Skeletal muscle satellite cell (primary cell): Measurements from ENCODE around the gene SPSB3.
"Not testable (repeated sequence)": the region's sequence is repeated elsewhere in the genome, so short reads cannot be mapped to it uniquely, and the experiment has no call there.

ENCODE experiments used
- H3K27me3 ChIP-seq: 2 replicates; pipeline ENCODE4 v1.7.0; 2013; ENCODE audit warnings: low read length; ENCODE audit not compliant: control insufficient read depth, insufficient read depth
- H3K36me3 ChIP-seq: 2 replicates; pipeline ENCODE4 v1.7.0; 2013; ENCODE audit warnings: mild to moderate bottlenecking, control low read depth, low read length; ENCODE audit not compliant: insufficient read depth
- H3K4me1 ChIP-seq: 2 replicates; pipeline ENCODE4 v1.7.0; 2013; ENCODE audit warnings: low read length; ENCODE audit not compliant: control insufficient read depth, insufficient read depth
- H3K4me2 ChIP-seq: 2 replicates; pipeline ENCODE4 v1.7.0; 2013; ENCODE audit warnings: mild to moderate bottlenecking, low read length
- H3K4me3 ChIP-seq: 2 replicates; pipeline ENCODE4 v1.7.0; 2013; ENCODE audit warnings: low read length
- H3K9ac ChIP-seq: 2 replicates; pipeline ENCODE4 v1.7.0; 2013; ENCODE audit warnings: mild to moderate bottlenecking, low read depth, low read length, moderate library complexity
- H3K9me3 ChIP-seq: replicated peaks from 2 replicates; pipeline ENCODE4 v1.7.0; 2013; ENCODE audit warnings: mild to moderate bottlenecking, control low read depth, low read length

The SPSB3 gene

DNA sequence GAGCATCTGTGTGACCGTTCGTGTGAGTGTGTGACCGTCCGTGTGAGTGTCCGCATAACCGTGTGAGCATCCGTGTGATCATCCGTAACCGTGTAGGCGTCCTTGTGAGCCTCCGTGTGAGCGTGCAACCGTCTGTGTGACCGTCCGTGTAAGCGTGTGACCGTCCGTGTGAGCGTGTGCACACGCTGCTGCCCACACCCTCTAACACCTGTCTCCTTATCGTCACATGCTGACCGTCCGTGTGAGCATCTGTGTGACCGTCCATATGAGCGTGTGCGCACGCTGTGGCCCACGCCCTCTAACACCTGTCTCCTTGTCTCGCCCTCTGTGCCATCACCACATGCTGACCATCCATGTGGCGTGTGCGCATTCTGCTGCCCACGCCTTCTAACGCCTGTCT, 42.1 kb downstream of the SPSB3 start:
- Histone ChIP-seq H3K27me3 (no peaks in the 10 kb centered on the region), H3K9ac (no peak overlapping the region), H3K4me2 (no peak overlapping the region), H3K9me3 (peaks cover 2% of the 10 kb centered on the region), H3K36me3 (peaks cover 41% of the 10 kb centered on the region), H3K4me1 (peaks cover 9% of the 10 kb centered on the region), H3K4me3 (no peak overlapping the region)

DNA sequence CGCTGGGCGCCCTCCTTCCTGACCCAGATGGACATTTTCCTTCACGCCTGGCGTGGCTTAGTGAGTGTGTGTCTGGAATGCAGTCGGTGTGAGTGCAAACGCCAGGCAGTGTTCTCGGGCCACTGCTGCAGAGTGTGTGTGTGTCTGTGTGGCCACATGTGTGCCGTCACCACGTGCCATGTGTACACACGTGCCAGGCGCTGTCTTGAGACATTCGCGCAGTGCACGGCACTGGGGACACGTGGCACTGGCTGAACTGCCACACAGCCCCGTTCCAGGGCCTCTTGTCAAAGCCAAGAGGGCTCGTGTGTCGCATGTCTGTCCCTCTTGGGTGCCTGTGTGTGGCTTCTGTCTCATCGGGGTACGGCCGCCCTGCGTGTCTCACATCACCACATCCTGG, 47.6 kb downstream of the SPSB3 start:
- H3K36me3 ChIP-seq: peaks cover 43% of the 10 kb centered on the region
- no peak overlapping the region for H3K4me3 ChIP-seq
- no peaks in the 10 kb centered on the region for H3K27me3 ChIP-seq
- no peak overlapping the region for H3K4me2 ChIP-seq
- peaks cover 2% of the 10 kb centered on the region for H3K9me3 ChIP-seq
- H3K4me1 ChIP-seq: no peaks in the 10 kb centered on the region
- no peak overlapping the region for H3K9ac ChIP-seq

DNA sequence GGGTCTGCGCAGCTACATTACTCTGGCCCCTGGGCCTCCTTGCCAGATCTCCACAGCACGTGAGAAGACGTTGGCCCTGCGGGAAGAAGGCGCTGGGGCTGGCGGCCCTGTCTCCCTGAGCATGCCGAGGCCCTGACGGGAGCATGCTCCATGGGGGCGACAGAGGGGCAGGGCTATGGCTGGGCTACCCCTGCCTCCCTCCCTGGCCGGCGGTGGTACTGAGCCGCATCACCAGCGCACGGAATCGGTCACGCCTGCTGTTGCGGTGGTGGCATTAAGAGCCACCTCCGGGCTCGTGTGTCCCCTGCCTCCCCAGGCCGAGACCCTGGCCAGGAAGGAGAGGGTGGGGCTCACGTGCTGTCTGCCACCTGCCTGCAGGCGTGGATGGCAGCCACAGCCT, 48.2 kb downstream of the SPSB3 start:
- peaks cover 46% of the 10 kb centered on the region for H3K36me3 ChIP-seq
- H3K9me3 ChIP-seq: peaks cover 2% of the 10 kb centered on the region
- no peak overlapping the region for H3K9ac ChIP-seq
- no peaks in the 10 kb centered on the region for H3K27me3 ChIP-seq
- H3K4me2 ChIP-seq: no peak overlapping the region
- H3K4me1 ChIP-seq: no peaks in the 10 kb centered on the region
- no peak overlapping the region for H3K4me3 ChIP-seq

DNA sequence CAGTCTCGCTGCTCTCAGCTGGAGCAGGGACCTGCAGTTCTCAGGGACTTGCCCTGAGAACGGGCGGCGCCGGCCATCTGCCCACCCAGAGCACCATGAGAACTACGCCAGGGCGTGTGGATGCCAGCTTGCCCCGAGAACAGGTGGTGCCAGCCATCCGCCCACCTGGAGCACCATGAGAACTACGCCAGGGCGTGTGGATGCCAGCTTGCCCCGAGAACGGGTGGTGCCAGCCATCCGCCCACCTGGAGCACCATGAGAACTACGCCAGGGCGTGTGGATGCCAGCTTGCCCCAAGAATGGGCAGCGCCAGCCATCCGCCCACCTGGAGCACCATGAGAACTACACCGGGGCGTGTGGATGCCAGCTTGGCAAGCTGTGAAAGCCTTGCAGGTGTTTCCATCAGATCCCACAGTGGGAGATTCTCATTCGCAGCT, 49.8 kb downstream of the SPSB3 start:
- not testable (repeated sequence) for H3K27me3 ChIP-seq, H3K9me3 ChIP-seq, H3K4me3 ChIP-seq, H3K4me1 ChIP-seq, H3K4me2 ChIP-seq, H3K9ac ChIP-seq
- H3K36me3 ChIP-seq: peaks cover 56% of the 10 kb centered on the region

DNA sequence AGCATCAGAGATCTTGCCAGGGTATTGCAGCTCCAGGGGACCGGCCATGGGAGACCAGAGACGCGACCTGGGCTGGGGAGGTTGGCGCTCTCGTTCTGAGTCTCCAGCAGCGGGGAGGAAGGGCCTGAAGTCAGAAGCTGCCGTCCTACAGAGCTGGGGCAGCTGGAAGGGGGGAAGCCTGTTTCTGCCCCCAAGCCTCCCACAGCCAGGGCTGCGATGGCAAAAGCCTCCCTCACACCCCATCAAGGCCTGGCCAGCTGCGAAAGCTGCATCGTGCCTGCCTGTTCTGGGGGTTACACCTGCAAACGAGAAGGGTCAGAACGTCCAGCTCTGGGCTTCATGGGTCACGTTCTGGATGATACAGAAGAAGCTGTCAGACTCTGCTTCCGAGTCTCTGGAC, 50.3 kb downstream of the SPSB3 start:
- no peak overlapping the region for H3K4me2 ChIP-seq
- no peak overlapping the region for H3K9ac ChIP-seq
- H3K9me3 ChIP-seq: peaks cover 2% of the 10 kb centered on the region
- no peaks in the 10 kb centered on the region for H3K4me1 ChIP-seq
- peaks cover 61% of the 10 kb centered on the region for H3K36me3 ChIP-seq
- H3K27me3 ChIP-seq: no peaks in the 10 kb centered on the region
- H3K4me3 ChIP-seq: no peak overlapping the region

DNA sequence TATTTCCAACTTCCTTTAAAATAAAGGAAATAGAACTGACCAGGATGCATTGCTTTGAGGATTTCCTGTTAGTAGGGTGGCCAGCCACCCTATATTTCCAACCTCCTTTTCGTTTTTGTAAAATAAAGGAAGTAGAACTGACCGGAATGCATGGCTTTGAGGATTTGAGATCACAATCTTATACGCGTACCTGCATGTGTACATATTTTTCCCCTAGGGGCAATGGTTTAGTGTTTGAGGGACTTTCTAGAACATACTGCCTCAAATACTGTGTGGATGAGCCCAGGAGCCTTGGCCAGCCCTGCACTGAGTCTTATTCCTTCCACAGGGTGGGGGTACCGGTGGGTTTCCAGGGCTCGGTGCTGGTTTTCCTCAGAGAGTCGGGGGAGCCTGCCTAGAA, 50.8 kb downstream of the SPSB3 start:
- H3K4me2 ChIP-seq: no peak overlapping the region
- H3K36me3 ChIP-seq: peaks cover 65% of the 10 kb centered on the region
- no peaks in the 10 kb centered on the region for H3K27me3 ChIP-seq
- no peaks in the 10 kb centered on the region for H3K4me1 ChIP-seq
- H3K9me3 ChIP-seq: peaks cover 2% of the 10 kb centered on the region
- H3K4me3 ChIP-seq: no peak overlapping the region
- no peak overlapping the region for H3K9ac ChIP-seq

DNA sequence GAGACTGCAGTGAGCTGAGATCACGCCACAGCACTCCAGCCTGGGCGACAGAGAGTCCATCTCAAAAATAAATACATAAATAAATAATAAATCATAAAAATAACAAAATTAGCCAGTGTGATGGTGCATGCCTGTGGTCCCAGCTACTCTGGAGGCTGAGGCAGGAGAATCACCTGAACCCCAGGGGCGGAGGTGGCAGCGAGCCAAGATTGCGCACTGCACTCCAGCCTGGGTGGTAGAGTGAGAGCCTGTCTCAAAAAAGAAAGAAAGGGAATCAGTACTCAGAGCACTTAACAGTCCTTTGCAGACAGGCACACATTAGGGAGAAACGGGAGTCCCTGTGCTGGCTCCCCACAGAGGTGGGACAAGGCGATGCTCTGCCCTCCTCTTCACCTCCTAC, 51.3 kb downstream of the SPSB3 start:
- Histone ChIP-seq H3K4me1 (no peaks in the 10 kb centered on the region), H3K27me3 (no peaks in the 10 kb centered on the region), H3K4me2 (no peak overlapping the region), H3K9me3 (peaks cover 2% of the 10 kb centered on the region), H3K4me3 (no peak overlapping the region), H3K36me3 (peaks cover 68% of the 10 kb centered on the region), H3K9ac (no peak overlapping the region)

DNA sequence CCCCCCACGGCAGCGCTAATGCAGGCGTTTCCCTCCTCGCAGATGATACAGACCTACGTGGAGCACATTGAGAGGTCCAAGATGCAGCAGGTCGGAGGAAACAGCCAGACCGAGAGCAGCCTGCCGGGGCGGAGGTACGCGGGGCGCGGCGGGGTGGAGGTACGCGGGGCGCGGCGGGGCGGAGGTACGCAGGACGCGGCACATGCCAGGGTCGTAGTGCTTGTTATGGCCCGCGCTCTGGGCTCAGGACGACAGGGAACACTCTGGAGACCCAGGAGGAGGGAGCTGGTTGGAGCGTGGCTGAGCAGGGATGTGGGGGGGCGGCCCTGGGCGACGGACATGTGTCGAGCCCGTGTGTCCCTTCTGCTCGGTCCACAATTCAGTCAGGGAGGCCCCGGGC, 52.9 kb downstream of the SPSB3 start:
- Histone ChIP-seq H3K36me3 (peaks cover 64% of the 10 kb centered on the region), H3K4me1 (no peaks in the 10 kb centered on the region), H3K9ac (no peak overlapping the region), H3K9me3 (no peaks in the 10 kb centered on the region), H3K27me3 (no peaks in the 10 kb centered on the region), H3K4me2 (no peak overlapping the region), H3K4me3 (no peak overlapping the region)

DNA sequence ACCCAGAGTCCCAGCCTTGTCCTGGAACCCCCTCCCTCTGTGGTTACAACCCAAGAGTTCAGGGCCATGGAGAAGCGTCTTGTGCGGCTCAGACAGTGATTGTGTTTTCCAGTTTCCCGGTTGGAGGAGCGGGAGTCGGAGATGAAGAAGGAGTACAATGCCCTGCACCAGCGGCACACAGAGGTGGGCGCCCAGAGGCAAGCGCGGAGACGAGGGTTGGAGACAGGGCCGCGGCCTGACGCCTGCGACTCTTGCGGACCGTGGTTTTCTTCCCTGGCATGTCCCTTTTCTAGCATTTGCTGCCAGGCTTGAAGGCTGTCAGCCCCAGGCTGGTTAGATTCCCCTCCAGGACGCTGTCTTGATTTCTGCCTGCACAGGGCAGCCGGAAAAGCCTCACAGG, 53.3 kb downstream of the SPSB3 start:
- Histone ChIP-seq H3K4me1 (no peaks in the 10 kb centered on the region), H3K36me3 (peaks cover 60% of the 10 kb centered on the region), H3K4me3 (no peak overlapping the region), H3K27me3 (no peaks in the 10 kb centered on the region), H3K9me3 (no peaks in the 10 kb centered on the region), H3K9ac (no peak overlapping the region), H3K4me2 (no peak overlapping the region)

DNA sequence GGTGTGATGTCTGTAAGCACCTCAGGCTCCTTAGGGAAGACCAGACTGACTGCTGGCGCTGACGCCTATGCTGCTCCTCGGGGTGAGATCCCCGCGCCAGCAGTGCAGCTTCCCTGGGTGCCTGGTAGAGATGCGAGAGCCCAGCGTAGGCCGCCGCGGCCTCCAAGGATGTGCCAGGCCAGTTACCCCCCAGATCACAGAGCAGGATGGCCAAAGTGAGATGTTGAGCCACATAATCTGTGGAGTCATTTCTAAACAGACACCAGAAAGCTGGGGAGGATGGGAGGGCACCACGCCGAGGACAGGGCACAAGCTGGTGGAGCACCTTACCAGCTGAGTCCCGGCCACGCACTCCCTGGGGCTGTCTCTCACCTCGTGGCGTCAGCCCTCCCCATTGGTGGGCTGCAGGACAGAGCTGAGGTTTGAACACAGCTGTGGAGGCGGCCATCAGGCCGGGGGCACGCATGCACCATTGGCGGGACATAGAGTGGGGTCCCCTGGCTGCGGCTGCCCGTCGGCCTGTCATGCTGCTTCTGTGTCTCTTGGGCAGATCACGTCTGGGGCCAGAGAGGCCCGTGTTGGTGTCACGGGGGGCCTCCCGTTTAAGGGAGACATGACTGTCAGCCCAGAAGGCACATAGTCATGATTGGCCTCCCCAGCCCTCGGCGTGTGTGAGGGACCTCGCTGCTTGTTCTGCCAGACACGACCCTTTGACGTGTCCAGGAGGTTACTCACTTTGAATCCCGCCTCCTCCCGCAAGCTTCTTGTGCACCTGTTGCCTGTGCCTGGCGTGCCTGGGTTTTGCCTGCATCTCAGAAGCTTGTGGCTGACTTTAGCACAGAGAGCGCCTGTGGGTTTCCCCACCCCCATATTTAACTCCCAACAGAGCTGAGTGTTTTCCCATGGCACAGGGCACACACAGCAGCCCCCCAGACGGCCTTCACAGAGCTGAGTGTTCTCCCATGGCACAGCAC, 54.4 kb downstream of the SPSB3 start:
- Histone ChIP-seq H3K4me3 (no peak overlapping the region), H3K9me3 (no peaks in the 10 kb centered on the region), H3K36me3 (peaks cover 49% of the 10 kb centered on the region), H3K4me1 (peaks cover 10% of the 10 kb centered on the region), H3K27me3 (no peaks in the 10 kb centered on the region), H3K4me2 (no peak overlapping the region), H3K9ac (no peak overlapping the region)
